ENCODE data around the gene ANKHD1. TPM values are rescaled to one million over a fixed set of nuclear protein-coding genes. Genes with fewer than 3 reads are reported as not detected.

Gene ANKHD1
- total RNA-seq, 4 donors from 2014 or later: 113 to 212 (median 164) TPM

DNA sequence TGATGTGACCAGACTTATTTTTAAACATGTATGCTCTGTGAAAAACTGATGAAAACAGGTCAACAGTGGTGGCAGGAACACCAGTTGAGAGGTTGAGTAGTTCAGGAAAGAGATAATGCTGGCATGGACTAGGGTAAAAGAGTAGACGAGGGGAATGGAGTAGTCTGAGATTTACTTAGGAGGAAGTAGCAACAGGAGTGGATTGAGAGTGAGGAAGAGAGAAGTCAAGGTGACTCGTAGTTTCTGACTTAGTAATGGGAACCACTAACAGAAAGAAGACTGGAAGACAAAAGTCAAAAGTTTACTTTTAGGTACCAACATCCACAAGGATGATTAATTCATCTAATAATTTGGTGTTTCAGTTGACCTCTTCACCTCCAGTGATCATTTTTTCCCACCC lies 152.0 kb downstream of the ANKHD1 start:
- Histone ChIP-seq H3K36me3 (peaks cover 0 to 19% (median 0%) of the 10 kb centered on the region in 4 donors), H3K4me1 (peaks cover 28 to 57% (median 33%) of the 10 kb centered on the region in 4 donors), H3K27ac (peak overlapping the region in 2 of 4 donors; percentile 3 to 15), H3K27me3 (no peaks in the 10 kb centered on the region), H3K9me3 (no peaks in the 10 kb centered on the region), H3K4me3 (no peak overlapping the region)
- DNase-seq: no peak
- 60 to 72% methylated on average over 2 of the region's 2 CpGs for WGBS, 2 donors (ENCODE audit: low coverage in 1 of 2)
- TF ChIP-seq EP300 (IDR thresholded peaks at IDR 0.05; ENCODE audit: low read depth) (no peak), POLR2AphosphoS5 (IDR thresholded peaks at IDR 0.05) (no peak), POLR2A (IDR thresholded peaks at IDR 0.05) (no peak)
- TF ChIP-seq, protein P1, sequence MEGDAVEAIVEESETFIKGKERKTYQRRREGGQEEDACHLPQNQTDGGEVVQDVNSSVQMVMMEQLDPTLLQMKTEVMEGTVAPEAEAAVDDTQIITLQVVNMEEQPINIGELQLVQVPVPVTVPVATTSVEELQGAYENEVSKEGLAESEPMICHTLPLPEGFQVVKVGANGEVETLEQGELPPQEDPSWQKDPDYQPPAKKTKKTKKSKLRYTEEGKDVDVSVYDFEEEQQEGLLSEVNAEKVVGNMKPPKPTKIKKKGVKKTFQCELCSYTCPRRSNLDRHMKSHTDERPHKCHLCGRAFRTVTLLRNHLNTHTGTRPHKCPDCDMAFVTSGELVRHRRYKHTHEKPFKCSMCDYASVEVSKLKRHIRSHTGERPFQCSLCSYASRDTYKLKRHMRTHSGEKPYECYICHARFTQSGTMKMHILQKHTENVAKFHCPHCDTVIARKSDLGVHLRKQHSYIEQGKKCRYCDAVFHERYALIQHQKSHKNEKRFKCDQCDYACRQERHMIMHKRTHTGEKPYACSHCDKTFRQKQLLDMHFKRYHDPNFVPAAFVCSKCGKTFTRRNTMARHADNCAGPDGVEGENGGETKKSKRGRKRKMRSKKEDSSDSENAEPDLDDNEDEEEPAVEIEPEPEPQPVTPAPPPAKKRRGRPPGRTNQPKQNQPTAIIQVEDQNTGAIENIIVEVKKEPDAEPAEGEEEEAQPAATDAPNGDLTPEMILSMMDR (IDR thresholded peaks at IDR 0.05): no peak
- intact Hi-C loops (cut with DNase I; ENCODE audit: low total_unique reads) (no loop called here), in situ Hi-C loops (cut with MboI; ENCODE audit: low pct_ligation_motif_present in 1 of 4, low pct_unique_long_range_greater_than_20kb in 1 of 4, low sequenced_read_pairs in 3 of 4) (loop anchor here in 1 of 4 donors (25.0 kb wide), 1 partner anchor 109 kb away; the partner anchor contains the start of genes DND1 and WDR55)

DNA sequence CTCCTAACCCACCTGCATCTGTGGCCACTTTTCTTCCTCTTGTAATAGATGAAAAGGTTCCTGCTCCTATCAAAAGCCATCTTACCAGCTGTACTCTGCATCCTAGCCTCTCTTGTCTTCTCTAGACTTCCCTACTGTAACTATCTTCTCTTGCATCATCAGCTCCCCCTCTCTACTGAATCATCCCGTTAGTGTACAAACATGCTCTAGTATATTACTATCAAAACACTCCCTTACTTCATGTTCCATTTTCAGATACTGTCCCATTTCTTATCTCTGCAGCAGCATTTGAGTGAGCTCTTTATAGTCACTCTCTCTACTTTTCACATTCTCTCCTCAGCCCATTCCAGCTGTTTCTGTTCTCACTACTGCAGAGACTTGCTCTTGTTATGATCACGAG lies 152.8 kb downstream of the ANKHD1 start:
- H3K4me1 ChIP-seq: peaks cover 20 to 49% (median 25%) of the 10 kb centered on the region in 4 donors
- H3K9me3 ChIP-seq: no peaks in the 10 kb centered on the region
- WGBS, 2 donors (ENCODE audit: low coverage in 1 of 2): 42 to 56% methylated on average over 2 of the region's 2 CpGs
- H3K36me3 ChIP-seq: peaks cover 0 to 19% (median 0%) of the 10 kb centered on the region in 4 donors
- in situ Hi-C loops (cut with MboI; ENCODE audit: low pct_ligation_motif_present in 1 of 4, low pct_unique_long_range_greater_than_20kb in 1 of 4, low sequenced_read_pairs in 3 of 4) (loop anchor here in 1 of 4 donors (25.0 kb wide), 1 partner anchor 108 kb away; the partner anchor contains the start of genes DND1 and WDR55), intact Hi-C loops (cut with DNase I; ENCODE audit: low total_unique reads) (no loop called here)
- no peak overlapping the region for H3K4me3 ChIP-seq
- H3K27ac ChIP-seq: peak overlapping the region in 1 of 4 donors; percentile 88
- TF ChIP-seq POLR2A (IDR thresholded peaks at IDR 0.05) (no peak), POLR2AphosphoS5 (IDR thresholded peaks at IDR 0.05) (no peak), EP300 (IDR thresholded peaks at IDR 0.05; ENCODE audit: low read depth) (no peak)
- TF ChIP-seq, protein P1 (IDR thresholded peaks at IDR 0.05): no peak
- DNase-seq: no peak
- no peaks in the 10 kb centered on the region for H3K27me3 ChIP-seq

GRCh38 chr5:140555747-140556312 lies 154.2 kb downstream of the ANKHD1 start:
- WGBS, 2 donors (ENCODE audit: low coverage in 1 of 2): 60 to 61% methylated on average over 1 of the region's 1 CpG
- H3K4me3 ChIP-seq: peak overlapping the region in 2 of 4 donors; percentile 65 to 67
- peaks cover 12 to 37% (median 20%) of the 10 kb centered on the region in 4 donors for H3K4me1 ChIP-seq
- in situ Hi-C loops (cut with MboI; ENCODE audit: low pct_ligation_motif_present in 1 of 4, low pct_unique_long_range_greater_than_20kb in 1 of 4, low sequenced_read_pairs in 3 of 4) (loop anchor here in 1 of 4 donors (25.0 kb wide), 1 partner anchor 106 kb away; the partner anchor contains the start of genes DND1 and WDR55), intact Hi-C loops (cut with DNase I; ENCODE audit: low total_unique reads) (no loop called here)
- peak overlapping the region in 3 of 4 donors; percentile 0 to 97 (median 88) for H3K27ac ChIP-seq
- peaks cover 0 to 13% (median 0%) of the 10 kb centered on the region in 4 donors for H3K36me3 ChIP-seq
- H3K27me3 ChIP-seq: no peaks in the 10 kb centered on the region
- no peaks in the 10 kb centered on the region for H3K9me3 ChIP-seq
- TF ChIP-seq POLR2AphosphoS5 (IDR thresholded peaks at IDR 0.05) (no peak), POLR2A (IDR thresholded peaks at IDR 0.05) (no peak), EP300 (IDR thresholded peaks at IDR 0.05; ENCODE audit: low read depth) (no peak)
- TF ChIP-seq, protein P1 (IDR thresholded peaks at IDR 0.05): no peak
- no peak for DNase-seq

- 5% methylated on average over 5 to 6 of the region's 6 CpGs for WGBS, 2 donors (ENCODE audit: low coverage in 1 of 2)
- peaks cover 12 to 37% (median 20%) of the 10 kb centered on the region in 4 donors for H3K4me1 ChIP-seq
- H3K36me3 ChIP-seq: peaks cover 0 to 7% (median 0%) of the 10 kb centered on the region in 4 donors
- intact Hi-C loops (cut with DNase I; ENCODE audit: low total_unique reads): no loop called here
- in situ Hi-C loops (cut with MboI; ENCODE audit: low pct_ligation_motif_present in 1 of 4, low pct_unique_long_range_greater_than_20kb in 1 of 4, low sequenced_read_pairs in 3 of 4): loop anchor here in 1 of 4 donors (25.0 kb wide), 1 partner anchor 106 kb away; the partner anchor contains the start of genes DND1 and WDR55
- H3K4me3 ChIP-seq: peak overlapping the region in 3 of 4 donors; percentile 65 to 82 (median 67)
- H3K27ac ChIP-seq: peak overlapping the region in 3 of 4 donors; percentile 87 to 97 (median 88)
- no peaks in the 10 kb centered on the region for H3K27me3 ChIP-seq
- H3K9me3 ChIP-seq: no peaks in the 10 kb centered on the region
- no peak for DNase-seq
- TF ChIP-seq EP300 (IDR thresholded peaks at IDR 0.05; ENCODE audit: low read depth) (no peak), POLR2A (IDR thresholded peaks at IDR 0.05) (no peak), POLR2AphosphoS5 (IDR thresholded peaks at IDR 0.05) (no peak)
- TF ChIP-seq, protein P1 (IDR thresholded peaks at IDR 0.05): no peak
These were observed 154.8 kb downstream of the ANKHD1 start for GRCh38 chr5:140556438-140556837.

Measured in transverse colon (tissue), 4 donors.